HCT116 (cell line): ENCODE measurements around the gene VAMP8. TPM values are rescaled to one million over a fixed set of nuclear protein-coding genes. Genes with fewer than 3 reads are reported as not detected.

ENCODE experiments used
- ATAC-seq: fragments of 200-7000 bp; cut with Tn5 transposase; 2 replicates; pipeline ENCODE4 v1.9.1; 2020; ENCODE audit warnings: mild to moderate bottlenecking, moderate library complexity
- BruUV-seq: library from RNA; stranded (reverse); fragments of 400-500 nt; replicated peaks from 2 replicates; lab custom pipeline; 2021; lab: Mats Ljungman, UMichigan
- CTCF ChIA-PET: fragments of 300-600 bp; sonication (Branson Sonifier 250); formaldehyde crosslinking; loops from one replicate; lab custom pipeline; 2021; ENCODE audit warnings: antibody characterized with exemption; lab: Charles Lee
- POLR2A ChIA-PET: fragments of 300-600, 350-600 bp; sonication (Branson Sonifier 250); formaldehyde crosslinking; loops from one replicate; lab custom pipeline; 2021; ENCODE audit warnings: antibody characterized with exemption; lab: Charles Lee
- RAD21 ChIA-PET, 2 experiments: fragments of 300-600 bp; sonication (Branson Sonifier 250); formaldehyde crosslinking; loops; one replicate each; lab custom pipeline; 2023; ENCODE audit warnings: low total read pairs in 2 of 2; ENCODE audit not compliant: uncharacterized antibody in 2 of 2, unreplicated experiment in 2 of 2, low non-redundant PET in 1 of 2; lab: Charles Lee
- DNase-seq: peaks from one replicate; pipeline ENCODE4 v3.0.0-alpha.2; 2010; ENCODE audit warnings: low read depth, low spot score
- H2AFZ ChIP-seq: fragments of 200-600 bp; shearing (Covaris generic), sonication (generic); 2 replicates; pipeline ENCODE4 v1.6.1; 2017; ENCODE audit warnings: low read depth, mixed run types, mixed read lengths, antibody characterized with exemption, low read length; ENCODE audit not compliant: poor library complexity, severe bottlenecking
- H3K27ac ChIP-seq: 2 replicates; pipeline ENCODE4 v1.5.1; 2012; ENCODE audit warnings: low read depth, low read length
- H3K27me3 ChIP-seq: fragments of 200-600 bp; sonication (generic); 2 replicates; pipeline ENCODE4 v1.6.1; 2016; ENCODE audit warnings: mixed run types, low read length, mixed read lengths; ENCODE audit not compliant: insufficient read depth
- H3K36me3 ChIP-seq, 2 experiments: fragments of 200-500 bp in 1 of 2; fragments of 200-600 bp in 1 of 2; sonication (Bioruptor generic) in 1 of 2; sonication (generic) in 1 of 2; 2 replicates each; pipeline versions ENCODE4 v1.5.1 to v1.6.1; 2014 to 2016; ENCODE audit warnings: low read length in 2 of 2, inconsistent platforms in 1 of 2, mixed read lengths in 1 of 2, mixed run types in 1 of 2; ENCODE audit not compliant: insufficient read depth in 2 of 2, control insufficient read depth in 1 of 2
- H3K4me1 ChIP-seq, 2 experiments: fragments of 200-600 bp in 1 of 2; sonication (generic) in 1 of 2; 2 replicates each; pipeline versions ENCODE4 v1.5.1 to v1.6.1; 2012 to 2017; ENCODE audit warnings: low read length in 2 of 2, inconsistent platforms in 1 of 2, mild to moderate bottlenecking in 1 of 2, mixed read lengths in 1 of 2, mixed run types in 1 of 2, moderate library complexity in 1 of 2; ENCODE audit not compliant: insufficient read depth in 2 of 2, control insufficient read depth in 1 of 2
- H3K4me2 ChIP-seq: fragments of 200-600 bp; sonication (generic); 2 replicates; pipeline ENCODE4 v1.6.1; 2017; ENCODE audit warnings: mixed run types, low read length, mixed read lengths
- H3K4me3 ChIP-seq, 2 experiments: fragments of 200-600 bp in 1 of 2; sonication (generic) in 1 of 2; replicated peaks in 1 of 2; 2 replicates each; pipeline ENCODE4 v1.5.1; 2011 to 2016; ENCODE audit warnings: low read length in 2 of 2, control low read depth in 1 of 2, low read depth in 1 of 2, mild to moderate bottlenecking in 1 of 2, mixed read lengths in 1 of 2, mixed run types in 1 of 2
- H3K79me2 ChIP-seq: fragments of 200-600 bp; sonication (generic); 2 replicates; pipeline ENCODE4 v1.6.1; 2017; ENCODE audit warnings: mild to moderate bottlenecking, mixed run types, low read length, moderate library complexity, mixed read lengths; ENCODE audit not compliant: insufficient read depth
- H3K9ac ChIP-seq: fragments of 200-600 bp; sonication (generic); 2 replicates; pipeline ENCODE4 v1.6.1; 2016; ENCODE audit warnings: low read length, mixed read lengths
- H3K9me2 ChIP-seq: fragments of 200-600 bp; sonication (generic), shearing (Covaris generic); 2 replicates; pipeline ENCODE4 v1.6.1; 2017; ENCODE audit warnings: mixed run types, mild to moderate bottlenecking, moderate library complexity; ENCODE audit not compliant: insufficient read depth
- H3K9me3 ChIP-seq, 2 experiments: fragments of 200-500 bp in 1 of 2; fragments of 200-600 bp in 1 of 2; sonication (Bioruptor generic) in 1 of 2; sonication (generic) in 1 of 2; 2 replicates each; pipeline ENCODE4 v1.6.1; 2014 to 2017; ENCODE audit warnings: low read length in 2 of 2, mixed read lengths in 2 of 2, inconsistent platforms in 1 of 2, low read depth in 1 of 2, mild to moderate bottlenecking in 1 of 2, mixed run types in 1 of 2, moderate library complexity in 1 of 2; ENCODE audit not compliant: control insufficient read depth in 1 of 2, insufficient read depth in 1 of 2
- H4K20me1 ChIP-seq: fragments of 200-600 bp; sonication (generic), shearing (Covaris generic); 2 replicates; pipeline ENCODE4 v1.6.1; 2017; ENCODE audit warnings: mixed run types, mild to moderate bottlenecking, moderate library complexity; ENCODE audit not compliant: insufficient read depth
- CBX3 ChIP-seq: IDR thresholded peaks from 2 replicates; pipeline ENCODE4 v1.6.1; 2012; ENCODE audit warnings: low read depth
- EGR1 ChIP-seq: IDR thresholded peaks from 2 replicates; pipeline ENCODE4 v1.6.1; 2012; ENCODE audit warnings: low read depth
- FOSL1 ChIP-seq: IDR thresholded peaks from 2 replicates; pipeline ENCODE4 v1.6.1; 2012; ENCODE audit warnings: low read depth
- SIN3A ChIP-seq: IDR thresholded peaks from 2 replicates; pipeline ENCODE4 v1.6.1; 2012; ENCODE audit warnings: low read depth
- intact Hi-C: fragments of 100-400 bp; cut with micrococcal nuclease; formaldehyde crosslinking; loops from 2 replicates; pipeline ENCODE4 v1.10.0; 2022
- total RNA-seq: library from RNA; stranded (reverse); gene quantifications from one replicate; pipeline ENCODE4 v1.2.1, GENCODE V29; 2021; ENCODE audit not compliant: unreplicated experiment
- TF ChIP-seq, protein P1 (sequence below): IDR thresholded peaks from 2 replicates; pipeline ENCODE4 v1.6.1; 2011; ENCODE audit warnings: mild to moderate bottlenecking, low read length, moderate library complexity; ENCODE audit not compliant: insufficient replicate concordance; ENCODE audit errors: extremely low read depth
- TF ChIP-seq, protein P2 (sequence below): IDR thresholded peaks from 2 replicates; pipeline ENCODE4 v1.6.1; 2012

The VAMP8 gene
- total RNA-seq, 1 experiment from 2014 or later, result 52.6 TPM

DNA sequence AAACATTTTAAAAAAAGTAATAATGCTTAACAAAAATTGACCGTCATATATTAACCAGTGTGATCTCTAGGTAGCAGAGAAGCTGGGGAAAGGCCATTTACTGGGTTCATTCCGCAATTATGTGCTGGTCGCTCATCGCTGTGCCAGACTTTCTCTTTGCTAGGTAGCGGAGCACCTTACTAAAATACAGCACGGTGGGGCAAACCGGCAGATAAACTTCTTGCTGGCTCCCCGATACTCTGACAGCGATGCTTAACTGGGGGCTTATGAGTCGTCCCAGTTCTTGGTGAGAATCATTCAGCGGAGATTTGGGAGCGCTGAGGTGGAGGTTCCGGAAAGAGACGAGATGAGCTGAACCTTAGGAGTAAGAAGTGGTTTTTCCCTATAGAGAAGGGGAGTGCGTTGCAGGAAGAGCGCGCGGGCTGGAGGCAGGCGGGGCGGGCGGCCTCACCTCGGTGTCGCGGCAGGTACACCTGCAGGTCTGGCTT, 33.9 kb downstream of the VAMP8 start:
- H2AFZ ChIP-seq, result no peak overlapping the region
- H3K4me1 ChIP-seq, result peaks cover 9 to 28% of the 10 kb centered on the region in 2 experiments
- no peaks in the 10 kb centered on the region for H4K20me1 ChIP-seq

More for the DNA sequence above, 33.9 kb downstream of the VAMP8 start:
- H3K27me3 ChIP-seq, result no peaks in the 10 kb centered on the region
- no peak for TF ChIP-seq CBX3
- no peak for TF ChIP-seq EGR1
- TF ChIP-seq, protein P1, sequence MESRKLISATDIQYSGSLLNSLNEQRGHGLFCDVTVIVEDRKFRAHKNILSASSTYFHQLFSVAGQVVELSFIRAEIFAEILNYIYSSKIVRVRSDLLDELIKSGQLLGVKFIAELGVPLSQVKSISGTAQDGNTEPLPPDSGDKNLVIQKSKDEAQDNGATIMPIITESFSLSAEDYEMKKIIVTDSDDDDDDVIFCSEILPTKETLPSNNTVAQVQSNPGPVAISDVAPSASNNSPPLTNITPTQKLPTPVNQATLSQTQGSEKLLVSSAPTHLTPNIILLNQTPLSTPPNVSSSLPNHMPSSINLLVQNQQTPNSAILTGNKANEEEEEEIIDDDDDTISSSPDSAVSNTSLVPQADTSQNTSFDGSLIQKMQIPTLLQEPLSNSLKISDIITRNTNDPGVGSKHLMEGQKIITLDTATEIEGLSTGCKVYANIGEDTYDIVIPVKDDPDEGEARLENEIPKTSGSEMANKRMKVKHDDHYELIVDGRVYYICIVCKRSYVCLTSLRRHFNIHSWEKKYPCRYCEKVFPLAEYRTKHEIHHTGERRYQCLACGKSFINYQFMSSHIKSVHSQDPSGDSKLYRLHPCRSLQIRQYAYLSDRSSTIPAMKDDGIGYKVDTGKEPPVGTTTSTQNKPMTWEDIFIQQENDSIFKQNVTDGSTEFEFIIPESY, result no peak
- TF ChIP-seq SIN3A, result no peak
- TF ChIP-seq FOSL1, result no peak
- TF ChIP-seq, protein P2, sequence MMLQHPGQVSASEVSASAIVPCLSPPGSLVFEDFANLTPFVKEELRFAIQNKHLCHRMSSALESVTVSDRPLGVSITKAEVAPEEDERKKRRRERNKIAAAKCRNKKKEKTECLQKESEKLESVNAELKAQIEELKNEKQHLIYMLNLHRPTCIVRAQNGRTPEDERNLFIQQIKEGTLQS, result no peak
- H3K9me2 ChIP-seq, result no peaks in the 10 kb centered on the region
- TSS peak; percentile 41 for BruUV-seq
- ChIA-PET CTCF (interaction anchor here (1.3 to 1.5 kb wide), 2 partner anchors 8 to 26 kb away, joined by 3 to 5 read pairs; partner anchors contain the start of gene TMEM150A), RAD21 (no interaction called here), POLR2A (interaction anchor here (0.6 to 1.3 kb wide), 16 partner anchors 9 to 257 kb away, joined by 3 to 20 read pairs (median 3); partner anchors contain the start of genes GGCX, RETSAT, RNF181 and TMEM150A)
- H3K9ac ChIP-seq, result peak overlapping the region; percentile 86
- peak overlapping the region; percentile 87 for H3K27ac ChIP-seq
- H3K79me2 ChIP-seq, result peaks cover 26% of the 10 kb centered on the region
- H3K4me2 ChIP-seq, result peak overlapping the region; percentile 93
- intact Hi-C loops, result loop anchor here (5.0 kb wide), 2 partner anchors 259 to 326 kb away; partner anchors contain the start of genes ELMOD3 and RETSAT
- ATAC-seq (no peak), DNase-seq (no peak)
- H3K36me3 ChIP-seq, result peaks cover 6 to 16% of the 10 kb centered on the region in 2 experiments
- H3K9me3 ChIP-seq, result no peaks in the 10 kb centered on the region
- H3K4me3 ChIP-seq, result peak overlapping the region; percentile 93 to 98
